ENCODE measurements around the gene SNX32.

The SNX32 gene

GRCh38 chr11:65849366-65849765, 15.6 kb downstream of the SNX32 start:
- H3K4me1 ChIP-seq (ENCODE audit: low read depth, poor library complexity, severe bottlenecking): no peaks in the 10 kb centered on the region
- no peak overlapping the region for H3K4me3 ChIP-seq (IDR thresholded peaks at IDR 0.05; ENCODE audit: insufficient read depth, low read depth, low read length)
- no peak overlapping the region for H2AFZ ChIP-seq (ENCODE audit: low read depth)
- TF ChIP-seq, protein P1, sequence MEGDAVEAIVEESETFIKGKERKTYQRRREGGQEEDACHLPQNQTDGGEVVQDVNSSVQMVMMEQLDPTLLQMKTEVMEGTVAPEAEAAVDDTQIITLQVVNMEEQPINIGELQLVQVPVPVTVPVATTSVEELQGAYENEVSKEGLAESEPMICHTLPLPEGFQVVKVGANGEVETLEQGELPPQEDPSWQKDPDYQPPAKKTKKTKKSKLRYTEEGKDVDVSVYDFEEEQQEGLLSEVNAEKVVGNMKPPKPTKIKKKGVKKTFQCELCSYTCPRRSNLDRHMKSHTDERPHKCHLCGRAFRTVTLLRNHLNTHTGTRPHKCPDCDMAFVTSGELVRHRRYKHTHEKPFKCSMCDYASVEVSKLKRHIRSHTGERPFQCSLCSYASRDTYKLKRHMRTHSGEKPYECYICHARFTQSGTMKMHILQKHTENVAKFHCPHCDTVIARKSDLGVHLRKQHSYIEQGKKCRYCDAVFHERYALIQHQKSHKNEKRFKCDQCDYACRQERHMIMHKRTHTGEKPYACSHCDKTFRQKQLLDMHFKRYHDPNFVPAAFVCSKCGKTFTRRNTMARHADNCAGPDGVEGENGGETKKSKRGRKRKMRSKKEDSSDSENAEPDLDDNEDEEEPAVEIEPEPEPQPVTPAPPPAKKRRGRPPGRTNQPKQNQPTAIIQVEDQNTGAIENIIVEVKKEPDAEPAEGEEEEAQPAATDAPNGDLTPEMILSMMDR (conservative IDR thresholded peaks at IDR 0.05; ENCODE audit: low read depth, low read length): no peak
- no peaks in the 10 kb centered on the region; the same call in 1 of the 2 replicates for H3K36me3 ChIP-seq (ENCODE audit: insufficient read depth)
- H3K79me2 ChIP-seq (ENCODE audit: insufficient read depth, low read depth): peaks cover 1% of the 10 kb centered on the region; the same call in 1 of the 2 replicates
- no peak overlapping the region for H3K27ac ChIP-seq
- no peak overlapping the region for H3K4me2 ChIP-seq
- H3K9ac ChIP-seq: no peak overlapping the region
- H4K20me1 ChIP-seq (ENCODE audit: insufficient read depth): no peaks in the 10 kb centered on the region
- H3K27me3 ChIP-seq (ENCODE audit: insufficient read depth, low read depth): no peaks in the 10 kb centered on the region

GRCh38 chr11:65849771-65850216, 16.0 kb downstream of the SNX32 start:
- Histone ChIP-seq H3K79me2 (ENCODE audit: insufficient read depth, low read depth) (peaks cover 5% of the 10 kb centered on the region), H3K36me3 (ENCODE audit: insufficient read depth) (peaks cover 4% of the 10 kb centered on the region; the same call in 1 of the 2 replicates), H3K27me3 (ENCODE audit: insufficient read depth, low read depth) (no peaks in the 10 kb centered on the region), H4K20me1 (ENCODE audit: insufficient read depth) (no peaks in the 10 kb centered on the region), H2AFZ (ENCODE audit: low read depth) (no peak overlapping the region), H3K4me3 (IDR thresholded peaks at IDR 0.05; ENCODE audit: insufficient read depth, low read depth, low read length) (no peak overlapping the region), H3K4me1 (ENCODE audit: low read depth, poor library complexity, severe bottlenecking) (no peaks in the 10 kb centered on the region), H3K9ac (no peak overlapping the region), H3K4me2 (no peak overlapping the region), H3K27ac (no peak overlapping the region)
- TF ChIP-seq, protein P1 (conservative IDR thresholded peaks at IDR 0.05; ENCODE audit: low read depth, low read length): no peak

- no peaks in the 10 kb centered on the region; the same call in 1 of the 2 replicates for H4K20me1 ChIP-seq (ENCODE audit: insufficient read depth)
- TF ChIP-seq, protein P1 (conservative IDR thresholded peaks at IDR 0.05; ENCODE audit: low read depth, low read length): no peak
- H3K27me3 ChIP-seq (ENCODE audit: insufficient read depth, low read depth): no peaks in the 10 kb centered on the region
- H3K9ac ChIP-seq: no peak overlapping the region
- H3K27ac ChIP-seq: no peak overlapping the region
- no peak overlapping the region for H2AFZ ChIP-seq (ENCODE audit: low read depth)
- peaks cover 8% of the 10 kb centered on the region; the same call in 1 of the 2 replicates for H3K36me3 ChIP-seq (ENCODE audit: insufficient read depth)
- H3K4me1 ChIP-seq (ENCODE audit: low read depth, poor library complexity, severe bottlenecking): peaks cover 2% of the 10 kb centered on the region
- no peak overlapping the region for H3K4me3 ChIP-seq (IDR thresholded peaks at IDR 0.05; ENCODE audit: insufficient read depth, low read depth, low read length)
- H3K4me2 ChIP-seq: no peak overlapping the region
- H3K79me2 ChIP-seq (ENCODE audit: insufficient read depth, low read depth): peaks cover 12% of the 10 kb centered on the region
Observed at GRCh38 chr11:65850217-65851082, 16.7 kb downstream of the SNX32 start.

GRCh38 chr11:65851083-65851579, 17.4 kb downstream of the SNX32 start:
- Histone ChIP-seq H3K27ac (no peak overlapping the region), H3K36me3 (ENCODE audit: insufficient read depth) (peaks cover 13% of the 10 kb centered on the region; the same call in 1 of the 2 replicates), H3K79me2 (ENCODE audit: insufficient read depth, low read depth) (peaks cover 19% of the 10 kb centered on the region), H2AFZ (ENCODE audit: low read depth) (no peak overlapping the region), H3K4me3 (IDR thresholded peaks at IDR 0.05; ENCODE audit: insufficient read depth, low read depth, low read length) (no peak overlapping the region), H4K20me1 (ENCODE audit: insufficient read depth) (peaks cover 3% of the 10 kb centered on the region), H3K27me3 (ENCODE audit: insufficient read depth, low read depth) (no peaks in the 10 kb centered on the region), H3K4me2 (no peak overlapping the region), H3K9ac (no peak overlapping the region), H3K4me1 (ENCODE audit: low read depth, poor library complexity, severe bottlenecking) (peaks cover 9% of the 10 kb centered on the region)
- TF ChIP-seq, protein P1 (conservative IDR thresholded peaks at IDR 0.05; ENCODE audit: low read depth, low read length): peak; percentile 76

Data from KMS-11 (cell line).